Measurements from ENCODE around the gene CRIP2. TPM values are rescaled to one million over a fixed set of nuclear protein-coding genes. Genes with fewer than 3 reads are reported as not detected.

CRIP2 gene
- total and polyA plus RNA-seq, 2 of the 13 experiments (the other 11 are each of a cell fraction or from before 2014, with no cell fraction given): 31.6 to 37.9 TPM

- H3K4me3 ChIP-seq (replicated peaks in 1 of 3; ENCODE audit: insufficient read depth in 1 of 3, low read depth in 2 of 3, low read length in 3 of 3): no peak overlapping the region
- POLR2A ChIA-PET: no interaction called here
- peaks cover 16 to 44% of the 10 kb centered on the region in 2 experiments; a peak in 4 of 5 replicates for H3K36me3 ChIP-seq (replicated peaks in 1 of 2; ENCODE audit: control insufficient read depth in 1 of 2, insufficient read depth in 2 of 2, low read length in 2 of 2)
- no peak for ATAC-seq
- WGBS (ENCODE audit: low lambda C conversion rate): no CpG with 5 or more reads among the region's 17 CpGs
- intact Hi-C loops (cut with micrococcal nuclease; ENCODE audit: unreplicated experiment): no loop called here
- no peaks in the 10 kb centered on the region for H3K9me3 ChIP-seq (ENCODE audit: low read length)
- no peak for TF ChIP-seq KDM2A (CRISPR knock-in tag; IDR thresholded peaks at IDR 0.05; ENCODE audit: borderline replicate concordance, low read depth)
- no peak for TF ChIP-seq EHMT2 (IDR thresholded peaks at IDR 0.05; ENCODE audit: borderline replicate concordance, low read depth, low read length)
- TF ChIP-seq HHEX (CRISPR knock-in tag; IDR thresholded peaks at IDR 0.05): no peak
- no peak overlapping the region for H3K4me2 ChIP-seq (ENCODE audit: low read depth, low read length)
- H3K4me1 ChIP-seq (ENCODE audit: insufficient read depth, low read length): no peaks in the 10 kb centered on the region
- no peak overlapping the region for H3K9ac ChIP-seq (ENCODE audit: insufficient read depth, low read depth, low read length)
- FAIRE-seq: no peak
- H3K79me2 ChIP-seq (ENCODE audit: insufficient read depth, low read length): no peaks in the 10 kb centered on the region
- in situ Hi-C loops (cut with HindIII; ENCODE audit: extremely low pct_ligation_motif_present, low pct_unique_long_range_greater_than_20kb): no loop called here
- CTCF ChIA-PET (ENCODE audit: low intra/inter-chr PET ratio, low total read pairs): no interaction called here
- H3K27ac ChIP-seq (ENCODE audit: extremely low read length, insufficient read depth, low read length): no peak overlapping the region
- no TSS peak for BruUV-seq (replicated peaks)
- no peak for DNase-seq (ENCODE audit: low spot score)
- no peak overlapping the region for H2AFZ ChIP-seq (ENCODE audit: low read length)
- no peaks in the 10 kb centered on the region for H3K27me3 ChIP-seq (ENCODE audit: control insufficient read depth in 1 of 2, insufficient read depth in 2 of 2, low read length in 2 of 2)
- no peaks in the 10 kb centered on the region for H4K20me1 ChIP-seq (ENCODE audit: insufficient read depth, low read length)
Measured at GRCh38 chr14:105460116-105460515, 14.5 kb upstream of the CRIP2 start.

- intact Hi-C loops (cut with micrococcal nuclease; ENCODE audit: unreplicated experiment): no loop called here
Measured at GRCh38 chr14:105460616-105461015, 14.0 kb upstream of the CRIP2 start.

More at GRCh38 chr14:105460616-105461015, 14.0 kb upstream of the CRIP2 start:
- TF ChIP-seq ZNF646 (CRISPR knock-in tag; IDR thresholded peaks at IDR 0.05) (no peak), RBM22 (optimal IDR thresholded peaks at IDR 0.05; ENCODE audit: low read length) (peak; percentile 27)
- FAIRE-seq: no peak
- Histone ChIP-seq H3K9ac (ENCODE audit: insufficient read depth, low read depth, low read length) (no peak overlapping the region), H3K79me2 (ENCODE audit: insufficient read depth, low read length) (no peaks in the 10 kb centered on the region), H4K20me1 (ENCODE audit: insufficient read depth, low read length) (no peaks in the 10 kb centered on the region), H3K4me1 (ENCODE audit: insufficient read depth, low read length) (no peaks in the 10 kb centered on the region), H3K4me2 (ENCODE audit: low read depth, low read length) (no peak overlapping the region), H3K27me3 (ENCODE audit: control insufficient read depth in 1 of 2, insufficient read depth in 2 of 2, low read length in 2 of 2) (no peaks in the 10 kb centered on the region), H3K36me3 (replicated peaks in 1 of 2; ENCODE audit: control insufficient read depth in 1 of 2, insufficient read depth in 2 of 2, low read length in 2 of 2) (peaks cover 16 to 43% of the 10 kb centered on the region in 2 experiments; a peak in 4 of 5 replicates), H2AFZ (ENCODE audit: low read length) (no peak overlapping the region), H3K4me3 (replicated peaks in 1 of 3; ENCODE audit: insufficient read depth in 1 of 3, low read depth in 2 of 3, low read length in 3 of 3) (no peak overlapping the region), H3K9me3 (ENCODE audit: low read length) (no peaks in the 10 kb centered on the region), H3K27ac (ENCODE audit: extremely low read length, insufficient read depth, low read length) (no peak overlapping the region)
- ATAC-seq: no peak
- 96% methylated on average over 12 of the region's 17 CpGs for WGBS (ENCODE audit: low lambda C conversion rate)
- ChIA-PET POLR2A (no interaction called here), CTCF (ENCODE audit: low intra/inter-chr PET ratio, low total read pairs) (no interaction called here)
- no peak for DNase-seq (ENCODE audit: low spot score)
- in situ Hi-C loops (cut with HindIII; ENCODE audit: extremely low pct_ligation_motif_present, low pct_unique_long_range_greater_than_20kb): no loop called here
- no TSS peak for BruUV-seq (replicated peaks)

Measured in HepG2 (cell line).